ENCODE data around the gene PRM2.

DNA sequence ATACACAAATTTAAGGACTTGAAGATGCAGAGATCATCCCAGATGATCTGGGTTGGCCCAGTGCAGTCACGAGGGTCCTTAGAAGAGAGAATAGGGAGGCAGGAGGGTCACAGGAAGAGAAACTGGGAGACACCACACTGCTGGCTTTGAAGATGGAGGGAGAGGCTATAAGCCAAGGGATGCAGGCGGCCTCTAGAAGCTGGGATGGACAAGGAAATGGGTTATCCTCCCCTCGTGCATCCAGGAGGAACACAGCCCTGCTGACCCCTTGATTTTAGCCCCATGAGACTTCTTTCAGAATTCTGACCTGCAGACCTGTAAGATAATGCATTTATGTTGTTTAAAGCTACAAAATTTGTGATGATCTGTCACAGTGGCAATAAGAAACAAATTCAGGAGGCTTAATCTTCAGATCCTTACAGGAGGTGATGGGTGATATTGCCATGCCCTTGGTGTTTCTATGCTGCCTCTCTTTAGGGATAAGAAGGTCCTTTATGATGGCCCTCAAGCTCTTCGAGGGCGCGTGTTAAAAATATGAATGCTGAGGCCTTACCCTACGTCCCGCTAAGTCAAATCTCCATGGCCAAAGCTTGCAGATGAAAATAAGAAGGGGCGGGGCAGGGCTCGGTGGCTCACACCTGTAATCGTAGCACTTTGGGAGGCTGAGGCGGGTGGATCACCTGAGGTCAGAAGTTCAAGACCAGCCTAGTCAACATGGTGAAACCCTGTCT, 1.5 kb upstream of the PRM2 start:
- TF ChIP-seq, protein P1, sequence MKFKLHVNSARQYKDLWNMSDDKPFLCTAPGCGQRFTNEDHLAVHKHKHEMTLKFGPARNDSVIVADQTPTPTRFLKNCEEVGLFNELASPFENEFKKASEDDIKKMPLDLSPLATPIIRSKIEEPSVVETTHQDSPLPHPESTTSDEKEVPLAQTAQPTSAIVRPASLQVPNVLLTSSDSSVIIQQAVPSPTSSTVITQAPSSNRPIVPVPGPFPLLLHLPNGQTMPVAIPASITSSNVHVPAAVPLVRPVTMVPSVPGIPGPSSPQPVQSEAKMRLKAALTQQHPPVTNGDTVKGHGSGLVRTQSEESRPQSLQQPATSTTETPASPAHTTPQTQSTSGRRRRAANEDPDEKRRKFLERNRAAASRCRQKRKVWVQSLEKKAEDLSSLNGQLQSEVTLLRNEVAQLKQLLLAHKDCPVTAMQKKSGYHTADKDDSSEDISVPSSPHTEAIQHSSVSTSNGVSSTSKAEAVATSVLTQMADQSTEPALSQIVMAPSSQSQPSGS (tag by site-specific recombination; IDR thresholded peaks at IDR 0.05; ENCODE audit: low read depth), result no peak
- no peak for TF ChIP-seq GLIS2 (tag by site-specific recombination; IDR thresholded peaks at IDR 0.05)
- no peak for TF ChIP-seq TRIM28 (IDR thresholded peaks at IDR 0.05; ENCODE audit: borderline replicate concordance, low read length)
- TF ChIP-seq, protein P2, sequence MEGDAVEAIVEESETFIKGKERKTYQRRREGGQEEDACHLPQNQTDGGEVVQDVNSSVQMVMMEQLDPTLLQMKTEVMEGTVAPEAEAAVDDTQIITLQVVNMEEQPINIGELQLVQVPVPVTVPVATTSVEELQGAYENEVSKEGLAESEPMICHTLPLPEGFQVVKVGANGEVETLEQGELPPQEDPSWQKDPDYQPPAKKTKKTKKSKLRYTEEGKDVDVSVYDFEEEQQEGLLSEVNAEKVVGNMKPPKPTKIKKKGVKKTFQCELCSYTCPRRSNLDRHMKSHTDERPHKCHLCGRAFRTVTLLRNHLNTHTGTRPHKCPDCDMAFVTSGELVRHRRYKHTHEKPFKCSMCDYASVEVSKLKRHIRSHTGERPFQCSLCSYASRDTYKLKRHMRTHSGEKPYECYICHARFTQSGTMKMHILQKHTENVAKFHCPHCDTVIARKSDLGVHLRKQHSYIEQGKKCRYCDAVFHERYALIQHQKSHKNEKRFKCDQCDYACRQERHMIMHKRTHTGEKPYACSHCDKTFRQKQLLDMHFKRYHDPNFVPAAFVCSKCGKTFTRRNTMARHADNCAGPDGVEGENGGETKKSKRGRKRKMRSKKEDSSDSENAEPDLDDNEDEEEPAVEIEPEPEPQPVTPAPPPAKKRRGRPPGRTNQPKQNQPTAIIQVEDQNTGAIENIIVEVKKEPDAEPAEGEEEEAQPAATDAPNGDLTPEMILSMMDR (tag by site-specific recombination; IDR thresholded peaks at IDR 0.05), result no peak
- no peak for TF ChIP-seq GLI4 (tag by site-specific recombination; IDR thresholded peaks at IDR 0.05)
- no peak for TF ChIP-seq ZNF76 (tag by site-specific recombination; IDR thresholded peaks at IDR 0.05; ENCODE audit: borderline replicate concordance, low read depth)
- TF ChIP-seq ZFP69B (tag by site-specific recombination; IDR thresholded peaks at IDR 0.05), result no peak
- no peak for TF ChIP-seq ZNF561 (tag by site-specific recombination; IDR thresholded peaks at IDR 0.05; ENCODE audit: borderline replicate concordance)
- no peak for TF ChIP-seq ZXDB (tag by site-specific recombination; IDR thresholded peaks at IDR 0.05)
- no peak for TF ChIP-seq ZNF211 (tag by site-specific recombination; IDR thresholded peaks at IDR 0.05; ENCODE audit: low read depth)
- TF ChIP-seq ZNF274 (IDR thresholded peaks at IDR 0.05; ENCODE audit: low read length), result no peak
- no peak for TF ChIP-seq ZNF274 (tag by site-specific recombination; IDR thresholded peaks at IDR 0.05; ENCODE audit: borderline replicate concordance)
- TF ChIP-seq ZNF121 (tag by site-specific recombination; IDR thresholded peaks at IDR 0.05), result no peak
- TF ChIP-seq ZNF529 (tag by site-specific recombination; IDR thresholded peaks at IDR 0.05; ENCODE audit: insufficient replicate concordance), result no peak
- TF ChIP-seq MZF1 (tag by site-specific recombination; IDR thresholded peaks at IDR 0.05; ENCODE audit: borderline replicate concordance), result no peak

Data from HEK293 (cell line).